HG03280 (cell line): Measurements from ENCODE around the gene ESF1.

Experiments
- ATAC-seq: cut with Tn5 transposase; IDR thresholded peaks from one replicate; pipeline ENCODE4 v1.9.1; 2021; ENCODE audit warnings: mild to moderate bottlenecking, moderate library complexity; ENCODE audit not compliant: unreplicated experiment

Gene ESF1, protein sequence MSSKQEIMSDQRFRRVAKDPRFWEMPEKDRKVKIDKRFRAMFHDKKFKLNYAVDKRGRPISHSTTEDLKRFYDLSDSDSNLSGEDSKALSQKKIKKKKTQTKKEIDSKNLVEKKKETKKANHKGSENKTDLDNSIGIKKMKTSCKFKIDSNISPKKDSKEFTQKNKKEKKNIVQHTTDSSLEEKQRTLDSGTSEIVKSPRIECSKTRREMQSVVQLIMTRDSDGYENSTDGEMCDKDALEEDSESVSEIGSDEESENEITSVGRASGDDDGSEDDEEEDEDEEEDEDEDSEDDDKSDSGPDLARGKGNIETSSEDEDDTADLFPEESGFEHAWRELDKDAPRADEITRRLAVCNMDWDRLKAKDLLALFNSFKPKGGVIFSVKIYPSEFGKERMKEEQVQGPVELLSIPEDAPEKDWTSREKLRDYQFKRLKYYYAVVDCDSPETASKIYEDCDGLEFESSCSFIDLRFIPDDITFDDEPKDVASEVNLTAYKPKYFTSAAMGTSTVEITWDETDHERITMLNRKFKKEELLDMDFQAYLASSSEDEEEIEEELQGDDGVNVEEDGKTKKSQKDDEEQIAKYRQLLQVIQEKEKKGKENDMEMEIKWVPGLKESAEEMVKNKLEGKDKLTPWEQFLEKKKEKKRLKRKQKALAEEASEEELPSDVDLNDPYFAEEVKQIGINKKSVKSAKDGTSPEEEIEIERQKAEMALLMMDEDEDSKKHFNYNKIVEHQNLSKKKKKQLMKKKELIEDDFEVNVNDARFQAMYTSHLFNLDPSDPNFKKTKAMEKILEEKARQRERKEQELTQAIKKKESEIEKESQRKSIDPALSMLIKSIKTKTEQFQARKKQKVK

DNA sequence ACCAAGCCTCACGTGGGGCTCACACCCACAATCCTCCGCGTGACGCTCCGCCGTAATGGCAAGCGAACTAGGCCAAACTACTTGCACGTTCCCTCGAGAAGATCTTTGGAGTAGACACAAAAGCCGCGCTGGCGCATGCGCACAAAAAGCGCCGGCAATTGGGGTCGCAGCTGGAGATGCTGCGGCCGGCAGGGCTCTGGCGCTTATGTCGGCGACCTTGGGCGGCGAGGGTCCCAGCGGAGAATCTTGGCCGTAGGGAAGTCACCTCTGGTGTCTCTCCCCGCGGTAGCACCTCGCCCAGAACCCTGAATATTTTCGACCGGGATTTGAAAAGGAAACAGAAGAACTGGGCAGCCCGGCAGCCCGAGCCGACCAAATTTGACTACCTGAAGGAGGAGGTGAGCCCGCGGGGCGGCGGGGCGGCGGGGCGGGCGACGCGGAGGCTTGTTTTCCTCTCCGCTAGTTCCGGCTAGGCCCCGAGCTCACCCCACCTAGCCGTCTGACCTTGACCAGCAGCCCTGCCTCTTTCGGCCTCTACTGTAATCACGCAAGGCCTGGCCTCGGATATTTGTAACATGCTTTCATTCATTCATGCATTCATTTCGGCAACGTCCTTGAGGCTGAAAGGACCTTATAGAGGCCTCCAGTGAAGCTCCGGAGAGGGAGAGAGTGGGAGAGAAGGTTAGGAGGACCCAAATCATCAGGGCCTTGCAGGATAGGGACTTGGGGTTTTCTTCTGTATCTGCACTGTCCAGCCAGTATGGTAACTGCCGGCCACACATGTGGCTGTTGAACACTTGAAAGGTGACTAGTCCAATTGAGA, at the start of gene ESF1, which contains the start of gene NDUFAF5:
ESF1 (minus strand) TSS at position 27 of the 823 bp plus-strand sequence. CDS start 1,779 bp downstream, outside the sequence.
NDUFAF5 (plus strand) TSS at position 136 of the 823 bp plus-strand sequence; CDS start at position 177, 41 bp downstream.
- peak; percentile 95 for ATAC-seq

DNA sequence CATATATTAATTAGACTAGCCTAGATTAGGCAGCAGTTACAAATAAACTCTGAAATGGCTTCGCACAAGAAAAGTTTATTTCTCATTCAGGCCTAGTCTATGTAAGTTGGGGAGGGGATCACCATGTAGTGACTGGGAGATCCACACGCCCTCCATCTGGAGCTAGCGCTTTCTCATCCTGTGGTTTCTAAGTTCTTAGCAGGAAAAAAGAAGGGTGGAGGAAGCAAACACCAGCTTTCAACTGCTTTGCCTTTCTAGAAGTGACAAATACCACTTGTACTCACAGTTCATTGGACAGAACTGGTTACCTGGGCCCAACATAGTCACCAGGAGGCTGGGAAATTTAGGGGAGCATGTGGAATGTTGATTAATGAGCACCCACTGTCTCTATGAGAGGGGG, 46.8 kb upstream of the ESF1 start:
- no peak for ATAC-seq

DNA sequence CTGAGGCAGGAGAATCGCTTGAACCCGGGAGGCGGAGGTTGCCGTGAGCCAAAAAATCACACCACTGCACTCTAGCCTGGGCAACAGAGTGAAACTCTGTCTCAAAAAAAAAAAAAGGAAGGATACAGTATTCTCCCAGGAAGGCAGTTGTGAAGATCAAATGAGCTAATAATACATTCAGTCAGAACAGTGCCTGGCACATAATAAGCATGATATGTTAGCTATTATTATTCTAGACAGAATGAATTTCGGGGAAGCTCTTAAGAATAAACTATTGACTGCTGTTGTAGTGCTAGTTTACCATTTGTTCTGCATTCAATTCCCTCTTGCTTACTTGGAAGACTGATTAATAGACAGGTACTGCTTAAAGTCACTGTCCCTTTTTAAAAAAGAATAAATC, 40.7 kb upstream of the ESF1 start:
- ATAC-seq: no peak

DNA sequence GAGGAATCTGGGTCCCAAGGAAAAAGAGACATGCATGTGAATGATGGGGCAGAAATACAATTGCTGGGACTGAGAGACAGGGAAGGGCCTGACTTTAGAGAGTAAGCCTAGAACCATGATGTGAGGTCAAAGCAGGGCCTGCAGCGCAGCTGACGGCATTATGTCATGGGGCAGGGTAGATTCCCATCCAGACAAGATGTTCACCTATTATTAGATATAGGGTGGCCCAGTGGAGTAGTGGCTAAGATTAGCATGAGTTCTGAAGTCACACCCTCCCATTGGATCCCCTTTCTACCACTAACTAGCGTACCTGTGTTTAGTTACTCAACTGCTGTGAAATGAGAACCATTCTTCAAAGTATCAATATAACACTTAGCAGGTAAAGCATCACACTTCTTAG, 39.7 kb upstream of the ESF1 start:
- ATAC-seq: no peak

DNA sequence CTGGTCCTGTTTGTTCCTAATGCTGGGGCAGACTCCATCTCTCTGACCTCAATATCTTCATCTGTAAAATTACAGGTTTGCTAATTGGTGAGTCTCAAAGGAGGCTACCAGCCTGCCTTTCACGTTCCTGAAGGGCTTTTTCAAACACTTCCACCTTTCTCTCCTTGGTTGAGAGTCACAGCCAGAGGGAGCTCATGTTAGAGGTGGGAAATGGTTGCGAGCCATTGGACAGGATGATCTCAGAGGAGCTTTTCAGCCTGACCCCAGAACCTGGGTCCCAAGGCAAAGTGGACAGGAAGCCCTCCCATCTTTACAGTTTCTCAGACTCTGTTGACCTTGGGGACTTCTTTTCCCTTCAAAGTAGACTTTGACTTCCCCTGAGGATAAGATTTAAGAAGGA, 37.7 kb upstream of the ESF1 start:
- ATAC-seq: no peak

DNA sequence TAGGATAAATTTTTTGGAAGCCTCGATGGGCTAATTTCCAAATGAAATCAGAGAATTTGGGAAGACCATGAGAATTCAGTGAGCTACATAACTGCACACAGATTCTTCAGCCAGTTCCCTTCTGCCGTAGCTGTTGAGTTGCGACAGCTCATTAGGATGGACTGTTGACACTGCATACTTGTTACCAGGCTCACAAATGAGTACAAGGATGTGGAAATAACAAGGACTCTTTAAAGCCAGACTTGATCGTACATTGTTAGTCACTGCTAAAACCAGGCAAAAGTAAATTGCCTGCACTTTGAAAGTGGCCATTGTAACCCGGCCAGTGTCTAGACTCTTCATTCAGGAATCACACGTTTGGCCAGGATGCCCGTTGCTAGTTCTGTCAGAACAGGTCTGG, 37.2 kb upstream of the ESF1 start:
- ATAC-seq: no peak

DNA sequence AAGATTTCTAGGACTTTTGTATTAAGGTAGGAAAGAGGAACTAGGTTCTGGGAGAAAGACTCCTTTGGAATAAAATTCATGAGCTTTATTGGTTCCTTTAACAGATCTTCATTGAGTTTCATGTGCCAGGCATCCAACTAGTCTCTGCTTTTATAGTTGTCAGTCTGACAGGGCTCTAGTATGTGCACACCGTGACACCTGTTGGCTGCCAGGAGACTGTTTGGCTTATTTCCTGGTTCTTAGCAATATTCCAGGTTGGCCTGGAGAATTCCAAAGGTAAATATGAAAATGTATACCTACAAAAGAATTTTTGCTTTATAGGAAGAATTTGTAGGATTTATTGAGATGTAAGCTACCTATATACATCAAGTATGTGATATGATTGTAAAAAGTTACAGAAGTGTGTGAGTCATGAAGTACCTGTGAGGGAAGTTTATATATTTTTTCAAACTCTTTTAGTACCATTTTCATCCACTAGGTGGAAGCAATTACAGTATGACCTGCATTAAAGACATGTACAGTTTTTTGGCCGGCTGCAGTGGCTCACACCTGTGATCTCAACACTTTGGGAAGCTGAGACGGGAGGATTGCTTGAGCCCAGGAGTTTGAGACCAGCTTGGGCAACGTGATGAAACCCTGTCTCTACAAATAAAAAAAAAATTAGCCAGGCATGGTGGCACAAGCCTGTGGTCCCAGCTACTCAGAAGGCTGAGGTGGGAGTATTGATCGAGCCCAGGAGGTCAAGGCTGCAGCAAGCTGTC, 35.3 kb upstream of the ESF1 start:
- ATAC-seq: peak; percentile 78

DNA sequence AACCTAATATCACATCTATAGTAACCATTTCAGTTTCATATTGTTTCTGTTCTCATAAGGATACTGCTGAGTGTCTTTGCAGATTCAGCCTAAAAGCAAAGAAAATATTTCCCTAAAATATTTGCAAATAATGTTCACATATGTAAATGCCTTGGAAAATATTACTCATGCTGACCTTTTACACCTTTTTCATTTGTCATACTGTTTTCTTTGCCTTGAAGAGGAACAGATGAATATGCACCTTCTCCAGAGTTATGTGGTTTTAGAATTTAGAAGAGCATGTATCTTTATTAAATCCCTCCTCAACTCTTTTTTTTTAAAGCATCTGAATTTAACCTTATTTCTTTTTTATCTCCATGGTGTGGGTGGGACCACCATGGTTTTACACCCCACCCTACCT, 32.6 kb upstream of the ESF1 start:
- ATAC-seq: no peak

DNA sequence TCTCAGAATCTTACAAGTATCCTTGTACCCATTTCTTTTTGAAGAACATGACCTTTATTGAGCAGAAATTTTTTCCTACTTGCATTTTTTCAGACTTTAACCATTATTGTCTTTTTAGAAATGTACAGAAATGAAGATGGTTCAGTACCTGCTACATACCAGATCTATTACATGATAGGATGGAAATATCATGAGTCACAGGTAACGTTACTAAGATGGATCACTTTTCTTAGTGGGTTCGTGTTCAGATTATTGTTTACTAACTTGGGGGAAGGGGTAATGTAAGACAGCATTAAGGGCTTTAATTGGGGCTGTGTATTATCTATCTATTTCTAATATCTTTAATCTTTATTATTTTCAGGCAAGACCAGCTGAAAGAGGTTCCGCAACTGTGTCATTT, 32.0 kb upstream of the ESF1 start:
- ATAC-seq: no peak

DNA sequence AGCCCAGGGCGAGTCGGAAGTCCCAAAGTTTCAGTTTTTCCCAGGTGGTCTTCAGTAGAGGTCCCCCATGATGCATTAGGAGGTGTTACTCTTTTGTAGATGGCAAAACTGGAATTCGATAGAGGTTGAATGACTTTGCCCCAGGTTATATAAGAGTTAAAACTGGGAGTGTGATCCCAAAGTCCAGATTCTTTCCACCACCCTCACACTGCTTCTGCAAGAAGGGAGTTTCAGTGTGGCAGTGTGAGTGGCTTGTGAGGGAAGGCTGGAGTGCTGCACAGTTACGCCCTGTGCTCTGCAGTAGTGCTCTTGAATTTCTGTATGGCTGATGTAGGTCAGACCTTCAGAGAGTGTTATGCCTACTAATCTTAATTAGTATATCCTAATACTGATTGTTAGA, 30.0 kb upstream of the ESF1 start:
- no peak for ATAC-seq

DNA sequence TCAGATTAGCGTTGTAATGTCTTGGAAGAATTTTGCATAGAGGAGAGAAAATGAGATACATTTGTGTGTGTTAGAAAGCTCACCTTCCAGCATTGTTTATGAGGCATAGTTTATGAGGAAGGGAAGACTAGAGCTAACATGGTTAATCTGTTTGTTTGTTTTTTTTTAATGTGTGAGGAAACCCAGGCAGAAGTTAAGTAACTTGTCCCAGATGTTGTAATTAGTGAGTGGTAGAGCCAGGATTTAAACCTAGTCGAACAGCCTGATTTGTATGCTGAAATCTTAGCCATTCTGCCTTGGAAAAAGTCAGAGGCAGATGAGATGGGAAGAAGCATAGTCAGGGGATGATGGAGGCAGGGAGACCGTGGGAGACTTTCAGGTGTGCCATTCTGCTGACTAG, 29.2 kb upstream of the ESF1 start:
- ATAC-seq: no peak

DNA sequence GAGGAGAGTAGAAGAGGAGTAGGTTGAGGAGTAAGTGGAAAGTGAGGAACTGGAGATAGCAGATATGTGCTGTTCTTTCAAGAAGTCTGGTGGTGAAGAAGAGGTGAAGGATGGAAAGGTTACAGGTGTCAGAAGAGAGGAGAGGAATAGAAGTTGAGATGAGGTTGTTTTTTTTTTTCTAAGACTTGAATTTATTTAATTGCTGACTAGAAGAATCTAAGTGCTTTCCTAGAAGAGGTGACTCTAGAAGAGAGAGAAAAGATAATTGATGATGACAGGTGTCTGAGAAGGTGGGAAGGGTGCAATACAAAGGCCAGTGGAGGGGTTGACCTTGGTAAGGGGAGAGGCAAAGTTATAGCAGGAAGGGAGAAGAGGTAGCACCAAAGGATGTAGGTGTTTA, 25.7 kb upstream of the ESF1 start:
- ATAC-seq: no peak

DNA sequence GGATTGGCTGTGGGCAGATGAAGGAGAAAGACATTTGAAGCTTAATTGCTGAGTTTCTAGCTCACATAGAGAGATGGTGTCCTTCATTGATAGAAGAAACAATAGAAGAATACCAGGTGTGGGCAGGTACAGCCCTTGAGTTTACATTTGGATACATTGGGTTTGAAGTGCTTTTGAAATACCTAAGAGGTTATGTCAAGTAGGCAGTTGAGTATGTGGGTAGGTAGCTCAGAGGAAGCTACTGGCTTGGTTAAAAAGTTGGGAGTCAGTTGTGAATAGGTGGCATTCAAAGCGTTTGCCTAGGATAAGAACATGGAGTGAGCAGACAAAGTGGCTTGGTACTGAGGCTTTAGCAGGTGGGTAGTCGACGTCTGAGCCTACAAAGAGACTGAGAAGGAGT, 25.1 kb upstream of the ESF1 start:
- no peak for ATAC-seq

DNA sequence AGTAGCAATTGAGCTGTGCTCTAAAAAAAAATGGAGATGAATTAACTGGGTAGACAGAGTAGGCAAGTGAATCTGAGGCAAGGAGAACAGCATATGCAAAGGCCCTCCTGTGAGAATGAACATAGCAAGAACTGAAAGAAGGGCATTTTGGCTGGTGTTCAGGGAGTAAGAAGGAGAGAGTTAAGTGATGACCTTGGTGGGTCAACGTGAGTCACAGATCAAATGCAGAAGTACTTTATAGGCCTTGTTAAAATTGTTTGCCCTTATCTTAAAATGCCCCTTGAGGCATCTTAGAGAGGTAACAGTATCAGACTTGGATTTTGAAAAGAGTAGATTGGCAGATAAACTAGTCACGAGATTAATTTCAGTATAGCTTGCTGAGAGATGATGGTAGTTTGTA, 24.7 kb upstream of the ESF1 start:
- no peak for ATAC-seq

DNA sequence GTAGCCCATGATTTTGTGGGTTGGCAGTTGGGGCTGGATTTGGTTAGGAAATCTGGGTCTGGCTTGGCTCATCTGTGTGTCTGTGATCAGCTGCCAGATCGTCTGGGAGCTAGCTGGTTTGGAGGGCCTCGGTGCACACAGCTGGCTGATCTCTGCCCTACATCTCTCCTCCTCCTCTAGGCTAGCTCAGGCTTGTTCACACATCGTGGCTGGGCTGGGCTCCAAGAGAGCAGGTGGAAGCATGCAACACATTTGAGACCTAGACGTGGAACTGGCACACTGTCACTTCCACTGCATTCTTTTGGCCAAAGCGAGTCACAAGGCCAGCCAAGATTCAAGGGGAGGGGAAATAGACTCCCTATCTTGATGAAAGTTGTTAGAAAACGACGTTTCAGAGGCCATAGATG, 16.0 kb upstream of the ESF1 start:
- ATAC-seq: no peak

DNA sequence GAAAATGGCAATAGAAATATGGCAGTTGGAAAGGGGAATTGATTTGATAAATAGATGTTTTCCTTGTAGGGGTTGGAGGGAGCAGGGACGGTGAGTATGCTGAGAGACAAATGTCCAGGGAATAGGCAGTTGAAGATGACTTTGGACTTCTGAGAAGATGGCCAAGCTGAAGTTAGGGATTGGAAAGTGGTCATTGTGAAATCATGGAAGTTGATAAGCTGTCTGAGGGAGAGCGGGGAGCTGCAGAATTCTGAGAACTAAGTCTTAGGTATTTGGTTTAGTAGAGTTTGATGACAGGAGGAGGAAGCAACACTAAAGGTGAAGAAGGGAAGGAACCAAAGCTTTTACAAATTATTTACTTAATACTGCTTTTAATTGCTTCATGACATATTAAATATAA, 15.3 kb upstream of the ESF1 start:
- ATAC-seq: no peak

DNA sequence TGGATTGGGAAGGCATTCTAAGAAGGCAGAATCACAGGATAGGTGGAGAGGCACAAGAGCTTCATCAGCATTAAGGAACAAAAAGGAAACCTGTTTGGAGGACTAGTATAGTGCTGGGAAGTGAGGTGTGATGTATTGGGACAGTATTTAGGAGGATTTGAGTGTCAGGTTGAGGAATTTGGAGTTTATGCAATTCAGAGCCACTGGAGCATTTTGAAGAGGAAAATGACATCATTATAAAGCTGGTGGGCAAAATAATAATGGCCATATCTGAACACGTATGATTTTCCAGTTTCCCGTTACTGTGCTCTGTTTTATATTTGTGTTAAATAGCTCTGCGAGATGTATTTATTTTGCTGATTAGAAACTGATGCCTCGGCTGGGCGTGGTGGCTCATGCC, 14.3 kb upstream of the ESF1 start:
- ATAC-seq: no peak

DNA sequence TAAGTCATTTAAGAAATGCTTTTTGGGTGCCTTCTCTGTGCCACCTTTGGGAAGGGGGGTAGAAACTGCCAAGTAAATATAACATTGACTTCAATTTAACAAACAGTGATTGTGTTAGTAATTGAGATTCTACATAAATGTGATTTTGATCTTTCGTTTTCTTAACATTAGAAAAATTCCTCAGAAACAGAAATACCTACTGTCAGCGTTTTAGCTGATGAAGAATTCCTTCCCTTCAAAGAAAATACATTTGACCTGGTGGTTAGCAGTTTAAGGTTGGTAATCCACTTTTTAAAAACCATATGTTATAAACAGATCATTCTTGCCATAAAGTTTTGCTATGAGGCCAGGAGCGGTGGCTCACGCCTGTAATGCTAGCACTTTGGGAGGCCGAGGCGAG, 9.9 kb upstream of the ESF1 start:
- ATAC-seq: no peak

DNA sequence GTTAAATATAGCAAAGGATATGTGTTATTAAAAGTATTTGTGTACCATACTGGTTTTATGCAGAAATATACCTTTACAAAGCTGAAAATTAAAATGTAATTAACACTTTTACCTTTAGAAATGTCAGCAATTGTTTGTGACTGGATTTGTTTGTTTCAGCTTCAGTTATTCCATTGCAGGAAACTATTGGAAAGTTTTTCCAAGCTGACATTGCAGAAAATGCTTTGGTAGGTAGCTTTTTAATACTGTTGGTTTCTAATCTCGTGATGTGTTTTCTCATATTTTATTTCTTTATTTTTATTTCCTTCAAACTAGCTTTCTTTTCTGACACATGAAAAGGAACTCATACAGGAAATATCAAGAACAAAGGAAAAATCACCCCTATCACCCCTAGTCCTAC, 8.3 kb upstream of the ESF1 start:
- ATAC-seq: no peak
